Cardiac fibroblast (primary cell): ENCODE measurements around the gene LIX1.
"Not testable (repeated sequence)": the region's sequence is repeated elsewhere in the genome, so short reads cannot be mapped to it uniquely, and the experiment has no call there.

Experiments used
- DNase-seq, 2 donors: peaks; one replicate each; pipeline versions ENCODE4 v3.0.0 to v3.0.0-alpha.2; 2010; ENCODE audit warnings: low read depth in 2 of 2
- H3K4me3 ChIP-seq, 2 donors: replicated peaks in 1 of 2; 1 replicate in 1 of 2; 2 replicates in 1 of 2; pipeline ENCODE4 v1.5.1; 2011; ENCODE audit warnings: low read depth in 2 of 2, low read length in 2 of 2, mild to moderate bottlenecking in 2 of 2, moderate library complexity in 1 of 2
- TF ChIP-seq, protein P1 (sequence below): IDR thresholded peaks from one replicate; pipeline ENCODE4 v1.5.1; 2011; ENCODE audit warnings: low read depth, mild to moderate bottlenecking, low read length, inconsistent platforms

The LIX1 gene

DNA sequence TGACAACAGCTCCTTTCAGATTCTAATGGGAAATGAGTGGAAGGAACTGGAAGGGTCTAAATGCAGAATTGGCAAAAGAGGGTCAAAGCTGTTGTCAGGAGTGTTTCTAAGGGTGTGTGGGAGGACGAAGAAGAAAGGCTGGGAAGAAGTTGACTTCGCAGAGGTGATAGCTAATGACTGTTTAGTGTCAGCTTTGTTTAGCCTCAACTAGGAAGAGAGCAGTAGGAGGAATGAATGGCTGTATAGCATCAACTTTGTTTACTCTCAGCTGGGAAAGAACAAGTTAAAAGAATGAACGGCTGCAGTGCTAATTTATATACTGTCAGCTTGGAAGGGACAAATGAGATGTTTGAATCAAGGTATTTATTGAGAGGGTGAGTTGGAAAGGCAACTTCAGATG lies 5.9 kb upstream of the LIX1 start:
- H3K4me3 ChIP-seq = no peak overlapping the region
- TF ChIP-seq, protein P1, sequence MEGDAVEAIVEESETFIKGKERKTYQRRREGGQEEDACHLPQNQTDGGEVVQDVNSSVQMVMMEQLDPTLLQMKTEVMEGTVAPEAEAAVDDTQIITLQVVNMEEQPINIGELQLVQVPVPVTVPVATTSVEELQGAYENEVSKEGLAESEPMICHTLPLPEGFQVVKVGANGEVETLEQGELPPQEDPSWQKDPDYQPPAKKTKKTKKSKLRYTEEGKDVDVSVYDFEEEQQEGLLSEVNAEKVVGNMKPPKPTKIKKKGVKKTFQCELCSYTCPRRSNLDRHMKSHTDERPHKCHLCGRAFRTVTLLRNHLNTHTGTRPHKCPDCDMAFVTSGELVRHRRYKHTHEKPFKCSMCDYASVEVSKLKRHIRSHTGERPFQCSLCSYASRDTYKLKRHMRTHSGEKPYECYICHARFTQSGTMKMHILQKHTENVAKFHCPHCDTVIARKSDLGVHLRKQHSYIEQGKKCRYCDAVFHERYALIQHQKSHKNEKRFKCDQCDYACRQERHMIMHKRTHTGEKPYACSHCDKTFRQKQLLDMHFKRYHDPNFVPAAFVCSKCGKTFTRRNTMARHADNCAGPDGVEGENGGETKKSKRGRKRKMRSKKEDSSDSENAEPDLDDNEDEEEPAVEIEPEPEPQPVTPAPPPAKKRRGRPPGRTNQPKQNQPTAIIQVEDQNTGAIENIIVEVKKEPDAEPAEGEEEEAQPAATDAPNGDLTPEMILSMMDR = no peak
- no peak for DNase-seq

- TF ChIP-seq, protein P1 = no peak
- no peak overlapping the region for H3K4me3 ChIP-seq
- no peak for DNase-seq
Measured at GRCh38 chr5:97143704-97144103, 1.3 kb upstream of the LIX1 start.

DNA sequence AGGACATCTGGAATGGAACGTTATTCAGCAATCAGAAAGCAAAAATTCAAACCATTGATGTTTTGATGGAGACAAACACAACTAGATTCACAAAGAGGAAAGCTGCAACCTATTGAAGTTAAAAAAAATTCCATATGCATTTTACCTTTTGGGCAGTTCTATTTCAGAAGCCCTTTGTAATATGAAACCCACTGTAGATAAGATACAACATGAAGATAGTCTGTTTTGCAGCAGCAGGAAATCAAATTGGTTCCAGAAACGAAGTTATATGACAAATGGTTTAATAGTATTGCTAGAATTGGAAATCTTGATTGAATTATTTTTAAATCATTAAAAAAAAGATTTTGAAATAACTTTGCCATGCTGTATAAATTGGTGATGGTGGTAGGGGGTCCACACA lies 872 bp downstream of the LIX1 start:
- no peak overlapping the region for H3K4me3 ChIP-seq
- TF ChIP-seq, protein P1 = no peak

DNA sequence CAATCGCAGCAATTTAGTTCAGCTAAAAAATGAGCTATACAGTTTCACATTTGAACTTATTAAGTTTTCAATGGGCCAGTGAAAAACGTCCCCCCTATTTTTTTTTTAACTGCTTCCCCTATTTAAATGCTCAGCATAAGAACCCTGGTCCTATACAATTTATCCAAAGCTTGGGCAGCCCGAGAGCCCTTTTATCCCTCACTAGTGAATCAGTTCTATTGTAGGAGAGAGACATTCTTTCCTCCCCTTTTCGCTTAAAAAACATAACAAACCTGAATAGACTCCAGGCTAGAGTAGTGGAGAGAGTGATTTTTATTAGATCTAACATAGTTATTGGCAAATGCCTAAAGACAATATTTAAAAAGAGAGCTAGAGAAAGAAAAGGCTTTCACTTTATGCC lies 1.4 kb downstream of the LIX1 start:
- no peak for DNase-seq
- no peak overlapping the region for H3K4me3 ChIP-seq
- TF ChIP-seq, protein P1 = no peak

More for the DNA sequence above, 872 bp downstream of the LIX1 start:
- DNase-seq = no peak

GRCh38 chr5:97140250-97140649 lies 2.2 kb downstream of the LIX1 start:
- not testable (repeated sequence) for DNase-seq, H3K4me3 ChIP-seq

DNA sequence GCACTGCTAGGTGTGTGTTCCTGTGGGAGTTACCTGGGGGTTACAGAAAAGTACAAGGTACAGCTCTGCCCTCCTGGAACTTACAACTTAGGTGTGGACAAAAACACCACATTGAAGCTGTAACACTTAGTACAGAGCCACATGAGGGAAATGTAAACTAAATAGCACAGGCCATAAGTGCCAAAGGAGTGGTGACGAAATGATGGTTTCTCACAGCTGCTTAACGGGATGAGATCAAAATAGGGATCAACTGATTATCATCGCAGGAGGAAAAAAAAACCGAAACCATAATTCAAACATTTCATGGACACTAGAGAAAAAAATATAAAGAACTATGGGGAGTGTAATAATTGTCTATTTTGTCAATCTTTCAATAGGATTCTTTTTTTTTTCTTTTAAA lies 5.9 kb downstream of the LIX1 start:
- no peak overlapping the region for H3K4me3 ChIP-seq
- TF ChIP-seq, protein P1 = no peak
- DNase-seq = no peak

DNA sequence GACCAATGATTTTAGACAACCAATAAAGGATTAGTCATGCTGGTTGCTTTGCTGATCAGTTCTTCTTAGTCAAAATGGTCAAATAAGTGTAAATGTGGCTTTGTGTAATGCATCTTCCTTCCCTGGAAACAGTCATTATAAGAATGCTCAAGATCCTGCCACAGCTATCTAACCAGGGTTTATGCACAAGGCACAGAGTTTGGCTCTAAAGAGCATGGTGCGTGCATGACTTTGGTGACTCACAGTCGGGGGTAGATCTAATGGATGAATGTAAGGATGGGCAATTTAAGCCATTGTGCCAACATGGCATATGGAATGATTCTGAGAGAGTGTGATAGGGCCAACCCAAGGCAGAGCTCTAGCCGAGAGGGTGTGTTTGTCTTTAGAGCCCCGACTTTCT lies 6.5 kb downstream of the LIX1 start:
- H3K4me3 ChIP-seq = no peak overlapping the region
- DNase-seq = no peak
- TF ChIP-seq, protein P1 = no peak
